Activated CD8-positive, alpha-beta memory T cell treated with anti-CD3 and anti-CD28 coated beads for 48 hours (primary cell): ENCODE results near the gene FYTTD1.

Experiments
- DNase-seq, 3 experiments: peaks; one replicate each; pipeline ENCODE4 v3.0.0-alpha.2; 2020; ENCODE audit warnings: low read depth in 2 of 3, low spot score in 2 of 3

The FYTTD1 gene

DNA sequence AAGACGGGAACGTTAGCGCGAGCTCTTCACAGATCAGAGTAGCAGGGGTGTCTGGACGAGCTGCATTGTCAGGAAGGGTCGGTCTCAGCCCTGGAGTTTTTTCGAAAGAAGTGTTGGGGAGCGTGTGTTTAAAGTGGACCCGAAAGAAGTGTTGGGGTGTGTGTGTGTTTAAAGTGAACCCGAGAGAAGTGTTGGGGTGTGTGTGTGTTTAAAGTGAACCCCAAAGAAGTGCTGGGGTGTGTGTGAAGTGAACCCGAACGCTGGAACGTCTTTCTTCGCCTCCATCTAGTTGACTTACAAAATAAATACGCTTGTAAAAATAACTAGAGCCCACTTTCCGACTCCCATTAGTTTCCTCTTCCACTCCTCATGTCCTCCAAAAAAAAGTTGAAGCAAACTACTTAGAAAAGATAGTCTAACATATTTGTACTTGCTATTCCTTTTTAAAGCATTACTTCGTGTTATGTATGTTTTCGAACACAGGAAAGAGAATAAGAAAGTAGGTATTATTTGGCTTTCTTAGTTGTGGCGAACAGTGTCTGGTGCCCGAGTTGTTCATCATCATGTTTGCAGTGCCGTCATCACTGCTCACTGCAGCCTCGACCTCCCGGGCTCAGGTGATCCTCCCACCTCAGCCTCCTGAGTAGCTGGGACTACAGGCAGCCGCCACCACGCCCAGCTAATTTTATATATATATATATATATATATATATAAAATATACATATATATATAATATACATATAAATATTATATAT is 42.4 kb downstream of the FYTTD1 start:
- no peak for DNase-seq

DNA sequence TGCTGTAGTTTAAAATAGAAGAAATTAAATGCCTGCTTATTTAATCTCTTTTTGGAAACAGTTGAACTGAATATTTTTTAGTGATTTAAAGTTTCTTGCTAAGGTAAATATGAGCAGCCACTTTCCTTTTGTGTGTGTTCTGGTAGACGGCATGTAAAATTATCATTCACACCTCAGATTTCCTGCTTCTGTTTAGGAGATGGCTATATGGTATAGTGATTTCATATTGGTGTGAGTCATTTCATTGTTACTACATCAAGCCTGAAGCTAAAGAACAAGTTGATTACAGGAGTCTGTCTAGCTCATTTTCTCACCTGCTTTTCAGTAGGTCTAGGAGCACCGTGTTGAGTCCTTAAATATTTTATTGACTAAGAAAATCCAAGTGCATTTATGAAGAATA is 43.6 kb downstream of the FYTTD1 start:
- no peak for DNase-seq

- DNase-seq = no peak
Observed at GRCh38 chr3:197794115-197794514, 44.4 kb downstream of the FYTTD1 start.

- DNase-seq = no peak
Observed at GRCh38 chr3:197795200-197795599, 45.5 kb downstream of the FYTTD1 start.

GRCh38 chr3:197796087-197796486 is 46.4 kb downstream of the FYTTD1 start:
- no peak for DNase-seq

GRCh38 chr3:197798863-197799262 is 49.2 kb downstream of the FYTTD1 start:
- DNase-seq = no peak

DNA sequence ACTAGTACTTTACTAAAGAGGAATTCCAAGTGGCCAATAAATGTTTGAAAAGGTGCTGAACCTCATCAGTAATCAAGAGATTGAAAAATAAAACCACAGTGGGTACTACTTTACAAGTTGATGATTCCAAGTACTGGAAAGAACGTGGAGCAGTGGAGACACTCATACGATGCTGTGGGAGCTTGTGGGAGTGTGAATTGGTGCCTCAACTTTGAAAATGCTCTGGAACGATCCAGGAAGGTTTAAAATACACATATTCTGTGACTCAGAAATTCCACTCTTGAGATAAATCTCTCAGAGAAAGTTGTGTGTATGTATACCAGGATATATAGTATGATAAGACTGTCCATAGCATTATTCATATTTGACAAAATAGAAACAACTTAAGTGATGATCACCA is 50.7 kb downstream of the FYTTD1 start:
- DNase-seq = no peak

DNA sequence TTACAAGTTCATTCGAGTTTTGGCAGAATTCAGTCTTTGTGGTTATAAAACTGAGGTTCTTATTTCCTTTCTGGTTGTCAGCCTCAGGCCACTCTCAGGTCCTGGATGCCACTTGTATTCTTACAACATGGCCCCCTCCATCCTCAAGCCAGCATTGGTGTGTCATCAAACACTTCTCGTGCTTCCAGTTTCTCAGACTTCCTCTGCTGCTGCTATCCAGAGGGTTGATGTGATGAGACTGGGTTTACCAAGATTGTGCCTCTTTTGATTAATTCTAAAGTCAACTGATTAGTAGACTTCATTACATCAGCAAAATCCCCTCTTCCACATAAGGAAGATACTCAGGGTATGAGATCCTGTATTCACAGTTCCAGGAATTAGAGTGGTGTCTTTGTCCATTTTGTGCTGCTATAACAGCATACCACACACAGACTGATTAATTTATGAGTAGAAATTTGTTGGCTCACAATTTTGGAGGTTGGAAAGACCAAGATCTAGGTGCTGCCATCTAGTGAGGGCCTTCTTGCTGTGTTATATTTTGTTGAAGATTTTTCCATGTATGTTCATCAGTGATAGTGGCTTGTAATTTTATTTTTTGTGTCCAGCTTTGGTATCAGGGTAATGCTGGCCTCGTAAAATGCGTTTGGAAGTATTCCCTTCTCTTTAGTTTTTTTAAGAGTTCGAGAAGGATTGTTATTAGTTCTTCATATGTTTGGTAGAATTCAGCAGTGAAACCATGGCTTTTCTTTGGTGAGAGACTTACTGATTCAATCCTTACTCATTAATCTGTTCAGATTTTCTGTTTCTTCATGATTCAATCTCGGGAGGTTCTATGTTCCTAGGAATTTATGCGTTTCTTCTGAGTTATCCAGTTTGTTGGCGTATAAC is 52.5 kb downstream of the FYTTD1 start:
- no peak for DNase-seq

GRCh38 chr3:197802779-197803459 is 53.2 kb downstream of the FYTTD1 start:
- no peak for DNase-seq

GRCh38 chr3:197804511-197804910 is 54.8 kb downstream of the FYTTD1 start:
- no peak for DNase-seq

GRCh38 chr3:197807969-197808587 is 58.4 kb downstream of the FYTTD1 start:
- DNase-seq = no peak

DNA sequence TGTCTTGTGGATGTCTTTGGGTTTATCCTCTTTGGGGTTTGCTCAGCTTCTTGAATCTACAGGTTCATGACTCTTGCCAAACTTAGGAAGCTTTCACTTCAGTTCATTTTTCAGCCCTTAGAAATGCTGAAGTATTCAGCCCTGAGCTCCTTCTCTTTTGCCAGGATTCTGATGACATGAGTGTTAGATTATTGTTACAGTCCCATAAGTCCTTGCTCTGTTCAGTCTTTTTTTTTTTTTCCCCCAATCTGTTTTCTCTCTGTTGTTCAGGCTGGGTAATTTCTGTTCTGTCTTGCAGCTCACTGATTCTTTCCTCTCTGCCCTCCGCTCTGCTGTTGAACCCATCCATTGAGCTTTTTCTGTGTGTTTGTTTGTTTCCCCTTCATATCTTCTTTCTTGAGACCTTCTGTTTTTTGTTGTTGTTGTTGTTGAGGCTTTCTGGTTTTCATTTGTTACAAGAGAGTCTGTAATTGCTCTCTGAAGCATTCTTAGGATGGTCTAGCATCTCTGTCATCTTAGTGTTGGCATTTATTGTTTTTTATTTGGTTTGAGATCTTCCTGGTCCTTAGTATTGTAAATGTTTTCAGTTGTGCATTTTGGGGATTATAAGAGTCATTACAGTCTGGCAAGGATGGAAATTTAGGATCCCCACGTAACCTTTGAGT is 59.8 kb downstream of the FYTTD1 start:
- no peak for DNase-seq

- no peak for DNase-seq
Observed at GRCh38 chr3:197810901-197811300, 61.2 kb downstream of the FYTTD1 start.

DNA sequence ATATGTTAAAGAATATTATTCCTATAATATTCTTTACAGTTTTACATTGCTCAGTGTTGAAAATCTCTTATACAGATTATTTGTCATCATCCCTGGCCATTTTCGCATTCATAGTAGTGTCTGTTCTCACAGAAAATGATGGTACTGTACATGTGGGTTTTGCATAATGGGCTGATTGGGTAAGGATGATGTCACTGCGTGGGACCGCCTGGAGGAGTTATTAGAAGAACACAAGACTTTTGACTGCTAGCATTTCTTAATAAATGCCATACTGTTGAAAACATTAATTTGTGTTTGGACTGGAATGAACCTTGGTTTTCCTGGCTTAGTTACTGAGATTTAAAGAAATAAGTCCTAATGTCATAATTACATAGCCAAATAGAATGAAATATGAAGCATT is 61.7 kb downstream of the FYTTD1 start:
- no peak for DNase-seq

GRCh38 chr3:197814372-197814771 is 64.7 kb downstream of the FYTTD1 start:
- DNase-seq = no peak

DNA sequence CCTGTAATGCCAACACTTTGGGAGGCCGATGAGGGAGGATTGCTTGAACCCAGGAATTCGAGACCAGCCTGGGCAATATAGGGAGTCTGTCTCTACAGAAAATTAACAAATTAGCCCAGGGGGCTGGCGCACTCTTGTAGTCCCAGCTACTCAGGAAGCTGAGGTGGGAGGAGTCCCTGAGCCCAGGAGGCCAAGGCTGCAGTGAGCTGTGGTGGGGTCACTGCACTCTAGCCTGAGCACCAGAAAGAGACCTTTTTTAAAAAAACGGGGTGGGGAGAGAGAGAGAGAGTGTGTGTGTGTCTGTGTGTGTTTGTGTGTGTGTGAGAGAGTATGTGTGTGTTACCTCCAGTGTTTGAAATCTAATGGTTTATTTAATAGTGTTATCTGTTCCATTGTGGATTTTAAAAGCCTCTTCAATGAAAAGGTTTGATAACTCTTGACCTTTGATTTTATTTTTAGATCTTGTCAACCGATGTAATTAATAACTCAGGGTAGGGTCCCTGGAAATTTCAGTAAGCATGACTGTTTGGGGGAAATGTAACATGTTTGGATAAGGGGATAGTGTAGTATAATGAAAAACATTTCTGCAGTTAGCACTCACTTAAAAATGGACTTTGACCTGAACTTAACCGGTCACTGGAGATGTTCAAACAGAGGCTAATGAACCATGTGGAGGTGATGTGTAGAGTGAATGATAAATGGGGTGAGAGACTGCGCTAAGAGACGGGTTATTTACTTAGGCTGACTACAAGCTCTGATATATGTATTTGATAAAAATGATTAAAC is 71.1 kb downstream of the FYTTD1 start:
- DNase-seq = no peak

- no peak for DNase-seq
Observed at GRCh38 chr3:197829397-197830045, 79.8 kb downstream of the FYTTD1 start.

- no peak for DNase-seq
Observed at GRCh38 chr3:197830308-197830966, 80.8 kb downstream of the FYTTD1 start.

DNA sequence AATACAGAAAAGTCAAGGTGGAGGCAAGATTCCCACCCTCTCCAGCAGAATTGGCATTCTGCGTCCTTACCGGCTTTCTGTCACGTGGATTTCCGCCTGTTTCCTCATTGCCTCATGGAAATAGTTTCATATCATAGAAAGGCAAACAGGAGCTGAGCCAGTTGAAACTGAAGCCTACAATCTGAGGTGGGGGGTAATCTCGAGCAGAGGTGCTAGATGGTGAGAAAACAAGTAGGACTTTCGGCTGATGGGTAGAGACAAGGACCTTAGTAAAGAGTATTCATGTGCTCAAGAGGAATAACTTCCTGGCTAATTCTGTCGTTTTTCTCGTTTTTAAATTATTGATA is 81.3 kb downstream of the FYTTD1 start:
- DNase-seq = no peak
